GM12874 (cell line): ENCODE data around the gene DALRD3.

Source experiments
- CTCF ChIP-seq: IDR thresholded peaks from 2 replicates; pipeline ENCODE4 v1.5.1; 2011; ENCODE audit warnings: low read depth, mild to moderate bottlenecking, control low read depth, low read length, moderate library complexity; ENCODE audit not compliant: insufficient read depth

DALRD3 gene

DNA sequence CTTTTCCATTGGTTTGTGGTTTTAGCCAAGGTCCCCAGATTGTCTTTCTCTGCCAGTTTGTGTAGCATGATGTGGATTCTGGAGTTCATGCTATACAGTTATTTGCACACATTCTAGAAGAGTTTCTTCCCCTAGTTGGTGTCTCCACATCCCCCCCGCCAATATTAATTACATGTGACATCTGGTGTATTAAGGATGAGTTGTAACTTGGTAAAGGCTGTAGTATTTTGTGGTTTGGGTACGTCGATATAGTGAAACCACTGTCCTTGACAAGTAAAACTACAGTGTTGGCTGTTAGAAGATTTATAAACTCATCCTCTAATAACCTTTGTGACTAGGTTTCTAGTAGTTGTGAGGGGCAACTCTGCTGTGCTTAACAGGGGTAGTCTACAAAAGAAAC is 52.0 kb downstream of the DALRD3 start:
- TF ChIP-seq CTCF: no peak
